H9 (cell line): ENCODE data around the gene RUNX2. TPM values are rescaled to one million over a fixed set of nuclear protein-coding genes. Genes with fewer than 3 reads are reported as not detected.

Experiments
- DNase-seq: peaks from one replicate; pipeline ENCODE4 v3.0.0-alpha.2; 2017
- H2AFZ ChIP-seq: one replicate; pipeline ENCODE4 v1.6.1; 2013; ENCODE audit warnings: mild to moderate bottlenecking, low read length, control low read depth, moderate library complexity
- H2AK5ac ChIP-seq: 2 replicates; pipeline ENCODE4 v1.6.1; 2013; ENCODE audit warnings: low read length, control low read depth, mixed read lengths; ENCODE audit not compliant: insufficient read length
- H2BK120ac ChIP-seq: one replicate; pipeline ENCODE4 v1.6.1; 2013; ENCODE audit warnings: low read depth, mild to moderate bottlenecking, low read length, control low read depth, inconsistent platforms; ENCODE audit not compliant: poor library complexity, severe bottlenecking
- H2BK12ac ChIP-seq: 2 replicates; pipeline ENCODE4 v1.6.1; 2013; ENCODE audit warnings: low read length, control low read depth, mixed read lengths, low read depth; ENCODE audit not compliant: insufficient read length
- H2BK15ac ChIP-seq: 2 replicates; pipeline ENCODE4 v1.6.1; 2013; ENCODE audit warnings: low read depth, low read length, control low read depth
- H2BK20ac ChIP-seq: one replicate; pipeline ENCODE4 v1.6.1; 2013; ENCODE audit warnings: low read depth, mild to moderate bottlenecking, low read length, control low read depth, inconsistent platforms; ENCODE audit not compliant: poor library complexity, severe bottlenecking
- H2BK5ac ChIP-seq: 2 replicates; pipeline ENCODE4 v1.6.1; 2013; ENCODE audit warnings: low read length, control low read depth, mixed read lengths; ENCODE audit not compliant: insufficient read length
- H3K14ac ChIP-seq: 2 replicates; pipeline ENCODE4 v1.6.1; 2013; ENCODE audit warnings: low read length, control low read depth; ENCODE audit not compliant: insufficient read depth
- H3K18ac ChIP-seq: 2 replicates; pipeline ENCODE4 v1.6.1; 2013; ENCODE audit warnings: low read depth, mild to moderate bottlenecking, mixed read lengths, low read length, control low read depth; ENCODE audit not compliant: insufficient read length
- H3K23ac ChIP-seq: 2 replicates; pipeline ENCODE4 v1.6.1; 2013; ENCODE audit warnings: low read length, control low read depth, mixed read lengths, low read depth; ENCODE audit not compliant: insufficient read length
- H3K23me2 ChIP-seq: 2 replicates; pipeline ENCODE4 v1.6.1; 2013; ENCODE audit warnings: low read depth, mild to moderate bottlenecking, mixed read lengths, low read length, control low read depth; ENCODE audit not compliant: insufficient read length, poor library complexity, severe bottlenecking
- H3K27ac ChIP-seq: 2 replicates; pipeline ENCODE4 v1.5.1; 2013; ENCODE audit warnings: low read length, control low read depth, mixed read lengths, low read depth; ENCODE audit not compliant: insufficient read length
- H3K27me3 ChIP-seq: 2 replicates; pipeline ENCODE4 v1.6.1; 2013; ENCODE audit warnings: low read length, control low read depth, inconsistent platforms; ENCODE audit not compliant: insufficient read depth
- H3K4ac ChIP-seq: 2 replicates; pipeline ENCODE4 v1.6.1; 2013; ENCODE audit warnings: low read depth, mild to moderate bottlenecking, control low read depth, inconsistent platforms, low read length, moderate library complexity
- H3K4me1 ChIP-seq: 2 replicates; pipeline ENCODE4 v1.6.1; 2013; ENCODE audit warnings: low read length, control low read depth, inconsistent platforms; ENCODE audit not compliant: insufficient read depth
- H3K4me2 ChIP-seq: 2 replicates; pipeline ENCODE4 v1.6.1; 2013; ENCODE audit warnings: low read length, control low read depth, mixed read lengths; ENCODE audit not compliant: insufficient read length, insufficient read depth
- H3K56ac ChIP-seq: 2 replicates; pipeline ENCODE4 v1.6.1; 2013; ENCODE audit warnings: low read depth, mild to moderate bottlenecking, mixed read lengths, low read length, control low read depth; ENCODE audit not compliant: insufficient read length
- H3K79me1 ChIP-seq: 2 replicates; pipeline ENCODE4 v1.6.1; 2013; ENCODE audit warnings: low read depth, mild to moderate bottlenecking, moderate library complexity, low read length, control low read depth, inconsistent platforms; ENCODE audit not compliant: insufficient read depth, poor library complexity, severe bottlenecking
- H3K79me2 ChIP-seq: 2 replicates; pipeline ENCODE4 v1.6.1; 2013; ENCODE audit warnings: low read length, control low read depth, inconsistent platforms; ENCODE audit not compliant: insufficient read depth
- H3K9ac ChIP-seq: 2 replicates; pipeline ENCODE4 v1.6.1; 2013; ENCODE audit warnings: low read length, control low read depth, mixed read lengths; ENCODE audit not compliant: insufficient read length; ENCODE audit errors: extremely low read depth
- H3K9me3 ChIP-seq: one replicate; pipeline ENCODE4 v1.6.1; 2013; ENCODE audit warnings: low read depth, low read length, inconsistent platforms; ENCODE audit not compliant: control insufficient read depth
- H3T11ph ChIP-seq: one replicate; pipeline ENCODE4 v1.6.1; 2013; ENCODE audit warnings: mild to moderate bottlenecking, low read length, control low read depth, inconsistent platforms
- H4K20me1 ChIP-seq: one replicate; pipeline ENCODE4 v1.6.1; 2013; ENCODE audit not compliant: control insufficient read depth, insufficient read length, insufficient read depth
- H4K5ac ChIP-seq: 2 replicates; pipeline ENCODE4 v1.6.1; 2013; ENCODE audit warnings: low read depth, mild to moderate bottlenecking, mixed read lengths, low read length, control low read depth; ENCODE audit not compliant: insufficient read length
- H4K8ac ChIP-seq: replicated peaks from 2 replicates; pipeline ENCODE4 v1.6.1; 2013; ENCODE audit warnings: low read length, control low read depth, mixed read lengths, low read depth; ENCODE audit not compliant: insufficient read length
- H4K91ac ChIP-seq: 2 replicates; pipeline ENCODE4 v1.6.1; 2013; ENCODE audit warnings: low read depth, mild to moderate bottlenecking, moderate library complexity, mixed read lengths, low read length, control low read depth; ENCODE audit not compliant: insufficient read length
- H3K27ac Mint-ChIP-seq, 3 experiments: 2 replicates in 2 of 3; 3 replicates in 1 of 3; pipeline ENCODE4 v1.8.0; 2020 to 2021; ENCODE audit warnings: mixed read lengths in 3 of 3, mild to moderate bottlenecking in 1 of 3, moderate library complexity in 1 of 3
- H3K27me3 Mint-ChIP-seq: 2 replicates; pipeline ENCODE4 v1.8.0; 2021; ENCODE audit warnings: low read depth, mild to moderate bottlenecking, moderate library complexity, mixed read lengths
- H3K36me3 Mint-ChIP-seq, 3 experiments: 2 replicates in 2 of 3; 3 replicates in 1 of 3; pipeline ENCODE4 v1.8.0; 2020 to 2021; ENCODE audit warnings: low read depth in 3 of 3, mixed read lengths in 3 of 3; ENCODE audit not compliant: insufficient read depth in 1 of 3
- H3K4me1 Mint-ChIP-seq, 2 experiments: 2 replicates each; pipeline ENCODE4 v1.8.0; 2020; ENCODE audit warnings: mixed read lengths in 2 of 2
- H3K4me3 Mint-ChIP-seq, 2 experiments: 2 replicates in 1 of 2; 3 replicates in 1 of 2; pipeline ENCODE4 v1.8.0; 2020 to 2021; ENCODE audit warnings: mild to moderate bottlenecking in 2 of 2, mixed read lengths in 2 of 2, moderate library complexity in 1 of 2
- H3K9me3 Mint-ChIP-seq, 2 experiments: 2 replicates in 1 of 2; 3 replicates in 1 of 2; pipeline ENCODE4 v1.8.0; 2020; ENCODE audit warnings: mild to moderate bottlenecking in 2 of 2, mixed read lengths in 2 of 2, moderate library complexity in 1 of 2
- CTCF ChIP-seq: fragments of 200-600 bp; sonication (generic); conservative IDR thresholded peaks from 3 replicates; pipeline ENCODE4 v1.8.0; 2021; ENCODE audit warnings: antibody characterized with exemption, mild to moderate bottlenecking
- WGBS: extraction: QIAGEN DNeasy Blood & Tissue Kit; methylation state at CpG from one replicate; pipeline ENCODE4 v1.1.7; 2013; ENCODE audit warnings: missing lambda C conversion rate, low lambda C conversion rate, mixed read lengths; ENCODE audit not compliant: insufficient read length; ENCODE audit errors: extremely low coverage; 5-methylcytosine and 5-hydroxymethylcytosine counted together
- total RNA-seq: library from RNA; stranded (reverse); gene quantifications from 2 replicates; pipeline ENCODE4 v1.2.1, GENCODE V29; 2021

Gene RUNX2
- total RNA-seq, 1 experiment from 2014 or later = 0.15 TPM

- Histone ChIP-seq H3K14ac (no peak overlapping the region), H4K20me1 (no peaks in the 10 kb centered on the region), H2BK20ac (no peak overlapping the region), H3K4me2 (no peak overlapping the region), H4K91ac (no peak overlapping the region), H3K56ac (no peak overlapping the region), H3K9me3 (no peaks in the 10 kb centered on the region), H3K27ac (no peak overlapping the region), H2BK120ac (no peak overlapping the region), H3K4me1 (peaks cover 5% of the 10 kb centered on the region; the same call in 1 of the 2 replicates), H3K18ac (no peak overlapping the region), H2BK12ac (no peak overlapping the region), H4K5ac (no peak overlapping the region), H2BK5ac (no peak overlapping the region), H2BK15ac (no peak overlapping the region), H3K27me3 (no peaks in the 10 kb centered on the region; the same call in 1 of the 2 replicates), H3K79me2 (no peaks in the 10 kb centered on the region), H2AK5ac (no peak overlapping the region), H4K8ac (no peak overlapping the region), H3T11ph (no peak overlapping the region), H2AFZ (no peak overlapping the region), H3K4ac (no peak overlapping the region), H3K23me2 (no peaks in the 10 kb centered on the region), H3K23ac (no peak overlapping the region), H3K9ac (no peak overlapping the region), H3K79me1 (no peaks in the 10 kb centered on the region)
- Mint-ChIP-seq H3K36me3 (peaks cover 0 to 3% (median 0%) of the 10 kb centered on the region in 3 experiments; a peak in 3 of 7 replicates), H3K9me3 (peaks cover 9 to 10% of the 10 kb centered on the region in 2 experiments; a peak in 4 of 5 replicates), H3K4me1 (peaks cover 20 to 28% of the 10 kb centered on the region in 2 experiments), H3K27ac (no peak overlapping the region), H3K27me3 (peaks cover 19% of the 10 kb centered on the region), H3K4me3 (no peak overlapping the region)
- DNase-seq = no peak
- WGBS = no CpG with 5 or more reads among the region's 2 CpGs
- no peak for TF ChIP-seq CTCF
Measured at GRCh38 chr6:45640081-45640491, 312.0 kb downstream of the RUNX2 start.
